SK-N-SH treated with all-trans-retinoic acid at 6 μM for 48 hours (cell line): Measurements from ENCODE around the gene SLCO1C1.

Experiments used
- CSDC2 ChIP-seq: fragments of 250-450 bp; sonication (Bioruptor Pico); IDR thresholded peaks from 2 replicates; pipeline ENCODE4 v1.5.0; 2020; ENCODE audit warnings: mild to moderate bottlenecking, moderate library complexity
- CSRNP3 ChIP-seq: fragments of 250-450 bp; sonication (Bioruptor Pico); IDR thresholded peaks from 2 replicates; pipeline ENCODE4 v1.5.1; 2021; ENCODE audit warnings: mild to moderate bottlenecking, moderate library complexity
- PATZ1 ChIP-seq: fragments of 250-450 bp; sonication (Bioruptor Pico); IDR thresholded peaks from 2 replicates; pipeline ENCODE4 v1.8.0; 2020; ENCODE audit warnings: mild to moderate bottlenecking, moderate library complexity, borderline replicate concordance
- RARB ChIP-seq: fragments of 250-450 bp; sonication (Bioruptor Pico); IDR thresholded peaks from 2 replicates; pipeline ENCODE4 v1.8.0; 2021; ENCODE audit warnings: mild to moderate bottlenecking, moderate library complexity
- ZC3H10 ChIP-seq: fragments of 250-450 bp; sonication (Bioruptor Pico); IDR thresholded peaks from 2 replicates; pipeline ENCODE4 v1.5.1; 2021; ENCODE audit warnings: mild to moderate bottlenecking, moderate library complexity
- ZFP30 ChIP-seq: fragments of 450-650 bp; formaldehyde crosslinking; IDR thresholded peaks from 2 replicates; pipeline ENCODE4 v1.5.0; 2022; ENCODE audit warnings: mild to moderate bottlenecking, moderate library complexity
- ZNF8 ChIP-seq: fragments of 450-650 bp; formaldehyde crosslinking; IDR thresholded peaks from 2 replicates; pipeline ENCODE4 v1.5.0; 2020; ENCODE audit warnings: mild to moderate bottlenecking, moderate library complexity
- TF ChIP-seq, protein P1 (sequence below): fragments of 250-450 bp; sonication (Bioruptor Pico); IDR thresholded peaks from 2 replicates; pipeline ENCODE4 v1.5.1; 2020; ENCODE audit warnings: low read depth, mild to moderate bottlenecking, moderate library complexity

DNA sequence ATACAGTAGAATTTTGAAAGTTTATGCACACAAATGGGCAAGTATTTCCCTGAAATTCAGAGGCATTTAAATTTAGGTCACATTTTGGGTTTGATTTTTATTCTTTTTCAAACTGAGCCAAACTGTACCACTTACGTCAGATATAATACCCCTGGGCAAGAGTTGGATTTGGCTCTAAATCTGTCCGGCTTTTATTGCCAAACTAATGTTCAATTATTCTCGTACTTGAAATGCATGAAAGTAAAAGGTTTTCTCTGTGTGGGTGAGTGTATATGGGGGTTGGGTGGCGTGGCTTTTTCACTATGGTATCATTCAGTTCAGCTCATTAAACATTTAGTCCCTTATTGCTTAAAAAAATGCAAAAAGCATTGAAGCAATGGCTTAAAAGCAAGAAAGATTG lies 55.9 kb downstream of the SLCO1C1 start:
- TF ChIP-seq ZFP30 (CRISPR knock-in tag) (no peak), CSDC2 (no peak), ZNF8 (CRISPR knock-in tag) (no peak), CSRNP3 (no peak), RARB (CRISPR knock-in tag) (no peak), ZC3H10 (CRISPR knock-in tag) (no peak), PATZ1 (CRISPR knock-in tag) (no peak)
- TF ChIP-seq, protein P1, sequence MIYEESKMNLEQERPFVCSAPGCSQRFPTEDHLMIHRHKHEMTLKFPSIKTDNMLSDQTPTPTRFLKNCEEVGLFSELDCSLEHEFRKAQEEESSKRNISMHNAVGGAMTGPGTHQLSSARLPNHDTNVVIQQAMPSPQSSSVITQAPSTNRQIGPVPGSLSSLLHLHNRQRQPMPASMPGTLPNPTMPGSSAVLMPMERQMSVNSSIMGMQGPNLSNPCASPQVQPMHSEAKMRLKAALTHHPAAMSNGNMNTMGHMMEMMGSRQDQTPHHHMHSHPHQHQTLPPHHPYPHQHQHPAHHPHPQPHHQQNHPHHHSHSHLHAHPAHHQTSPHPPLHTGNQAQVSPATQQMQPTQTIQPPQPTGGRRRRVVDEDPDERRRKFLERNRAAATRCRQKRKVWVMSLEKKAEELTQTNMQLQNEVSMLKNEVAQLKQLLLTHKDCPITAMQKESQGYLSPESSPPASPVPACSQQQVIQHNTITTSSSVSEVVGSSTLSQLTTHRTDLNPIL = no peak
